Urothelium cell line (cell line): ENCODE data around the gene HIPK4.
"Not testable (repeated sequence)": the region's sequence is repeated elsewhere in the genome, so short reads cannot be mapped to it uniquely, and the experiment has no call there.

Experiments
- DNase-seq: peaks from one replicate; pipeline ENCODE4 v3.0.0; 2011; ENCODE audit warnings: low spot score, mixed read lengths
- FAIRE-seq: peaks from 2 replicates; lab custom pipeline; 2011; peaks lifted over from hg19 to GRCh38; lab: Jason Lieb, UNC

The HIPK4 gene, protein sequence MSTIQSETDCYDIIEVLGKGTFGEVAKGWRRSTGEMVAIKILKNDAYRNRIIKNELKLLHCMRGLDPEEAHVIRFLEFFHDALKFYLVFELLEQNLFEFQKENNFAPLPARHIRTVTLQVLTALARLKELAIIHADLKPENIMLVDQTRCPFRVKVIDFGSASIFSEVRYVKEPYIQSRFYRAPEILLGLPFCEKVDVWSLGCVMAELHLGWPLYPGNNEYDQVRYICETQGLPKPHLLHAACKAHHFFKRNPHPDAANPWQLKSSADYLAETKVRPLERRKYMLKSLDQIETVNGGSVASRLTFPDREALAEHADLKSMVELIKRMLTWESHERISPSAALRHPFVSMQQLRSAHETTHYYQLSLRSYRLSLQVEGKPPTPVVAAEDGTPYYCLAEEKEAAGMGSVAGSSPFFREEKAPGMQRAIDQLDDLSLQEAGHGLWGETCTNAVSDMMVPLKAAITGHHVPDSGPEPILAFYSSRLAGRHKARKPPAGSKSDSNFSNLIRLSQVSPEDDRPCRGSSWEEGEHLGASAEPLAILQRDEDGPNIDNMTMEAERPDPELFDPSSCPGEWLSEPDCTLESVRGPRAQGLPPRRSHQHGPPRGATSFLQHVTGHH

GRCh38 chr19:40390084-40390742 lies at the start of gene HIPK4:
HIPK4 (minus strand) TSS chr19:40390181; CDS start chr19:40389902, 279 bp downstream.
- no peak for DNase-seq
- no peak for FAIRE-seq

GRCh38 chr19:40438284-40438683 lies 48.3 kb upstream of the HIPK4 start:
- no peak for DNase-seq

DNA sequence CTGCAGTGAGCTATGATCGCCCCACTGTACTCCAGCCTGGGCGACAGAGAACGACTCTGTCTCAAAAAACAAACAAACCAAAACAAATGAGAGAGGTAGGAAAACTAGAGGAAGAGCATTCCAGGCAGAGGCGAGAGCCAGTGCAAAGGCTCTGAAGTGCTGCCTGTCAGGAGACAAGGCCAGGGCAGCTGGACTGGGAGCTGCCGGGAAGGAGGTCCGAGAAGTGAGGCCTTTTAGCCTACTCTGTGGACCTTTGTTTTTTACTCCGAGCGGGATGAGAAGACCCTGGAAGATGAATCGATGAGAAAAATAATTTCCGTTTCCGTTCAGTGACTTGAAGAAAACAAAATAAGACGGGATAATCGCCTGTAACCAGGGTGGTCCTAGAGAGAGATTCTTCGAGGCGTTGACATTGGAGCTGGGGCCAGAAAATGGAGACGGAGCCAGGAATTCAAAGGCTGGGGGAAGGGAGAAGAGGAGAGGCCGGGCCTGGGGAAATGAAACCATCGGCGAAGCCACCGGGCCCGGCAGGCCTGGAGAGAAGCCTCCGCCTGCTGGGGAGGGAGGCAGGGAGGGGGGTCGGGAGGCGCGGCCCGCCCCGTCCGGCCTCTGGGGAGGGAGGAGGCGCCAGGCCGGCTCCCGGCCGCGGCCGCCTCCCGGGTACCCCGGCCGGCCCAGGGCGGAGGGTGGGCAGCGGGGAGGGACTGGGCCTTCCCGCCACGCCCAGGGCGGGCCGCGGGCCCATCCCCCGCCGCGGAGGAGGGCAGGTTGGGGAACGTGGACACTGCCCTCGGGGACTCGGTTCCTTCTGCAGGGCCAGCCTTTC lies 43.6 kb upstream of the HIPK4 start:
- DNase-seq = peak; percentile 91
- no peak for FAIRE-seq

More at GRCh38 chr19:40438284-40438683, 48.3 kb upstream of the HIPK4 start:
- FAIRE-seq = no peak

- DNase-seq, FAIRE-seq: not testable (repeated sequence)
Measured at GRCh38 chr19:40432760-40433159, 42.8 kb upstream of the HIPK4 start.

DNA sequence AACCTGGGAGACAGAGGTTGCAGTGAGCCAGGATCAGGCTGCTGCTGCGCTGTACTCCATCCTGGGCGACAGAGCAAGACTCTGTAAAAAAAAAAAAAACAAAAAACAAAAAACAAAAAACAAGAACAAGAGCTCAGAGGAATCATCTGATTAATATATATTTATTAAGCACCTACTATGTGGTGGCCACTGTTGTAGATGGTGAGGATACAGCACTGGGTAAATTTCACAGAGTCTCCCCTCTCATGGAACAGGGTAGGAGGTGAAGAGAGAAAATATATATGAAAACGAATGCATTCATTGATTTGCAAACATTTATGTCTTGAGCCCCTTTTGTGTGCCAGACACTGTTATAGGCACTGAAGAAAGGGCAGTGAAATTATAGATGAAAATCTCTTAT lies 41.7 kb upstream of the HIPK4 start:
- DNase-seq (no peak), FAIRE-seq (no peak)

- FAIRE-seq, DNase-seq: not testable (repeated sequence)
Measured at GRCh38 chr19:40430242-40430641, 40.3 kb upstream of the HIPK4 start.

GRCh38 chr19:40428197-40428596 lies 38.2 kb upstream of the HIPK4 start:
- not testable (repeated sequence) for FAIRE-seq

GRCh38 chr19:40425450-40426287 lies 35.7 kb upstream of the HIPK4 start, which contains the start of gene SERTAD1:
SERTAD1 (minus strand) TSS chr19:40425992; CDS start chr19:40423546, 2,446 bp downstream.
- FAIRE-seq = peak; percentile 69
- peak; percentile 98 for DNase-seq

More at GRCh38 chr19:40428197-40428596, 38.2 kb upstream of the HIPK4 start:
- not testable (repeated sequence) for DNase-seq

- no peak for DNase-seq
- FAIRE-seq = no peak
Measured at GRCh38 chr19:40424637-40425449, 34.9 kb upstream of the HIPK4 start.

DNA sequence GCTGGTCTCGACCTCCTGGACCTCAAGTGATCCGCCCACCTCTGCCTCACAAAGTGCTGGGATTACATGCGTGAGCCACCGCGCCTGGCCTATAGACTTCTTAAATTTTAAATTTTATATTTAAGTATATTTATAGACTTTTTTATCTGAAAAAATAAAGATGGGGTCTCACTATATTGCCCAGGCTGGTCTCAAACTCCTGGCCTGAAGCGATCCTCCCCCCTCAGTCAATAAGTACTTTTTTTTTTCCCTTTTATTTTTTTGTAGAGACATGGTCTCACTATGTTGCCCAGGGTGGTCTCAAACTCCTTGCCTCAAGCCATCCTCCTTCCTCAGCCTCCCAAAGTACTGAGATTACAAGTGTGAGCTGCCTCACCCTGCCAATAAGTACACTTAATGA lies 34.0 kb upstream of the HIPK4 start:
- FAIRE-seq (no peak), DNase-seq (no peak)

GRCh38 chr19:40422748-40423566 lies 33.0 kb upstream of the HIPK4 start:
- no peak for DNase-seq
- FAIRE-seq = no peak

GRCh38 chr19:40421993-40422747 lies 32.2 kb upstream of the HIPK4 start:
- no peak for FAIRE-seq

GRCh38 chr19:40420766-40421765 lies 31.1 kb upstream of the HIPK4 start:
- DNase-seq = peak; percentile 89
- FAIRE-seq = peak; percentile 40

More at GRCh38 chr19:40421993-40422747, 32.2 kb upstream of the HIPK4 start:
- no peak for DNase-seq

- DNase-seq = no peak
- no peak for FAIRE-seq
Measured at GRCh38 chr19:40420451-40420765, 30.4 kb upstream of the HIPK4 start.

DNA sequence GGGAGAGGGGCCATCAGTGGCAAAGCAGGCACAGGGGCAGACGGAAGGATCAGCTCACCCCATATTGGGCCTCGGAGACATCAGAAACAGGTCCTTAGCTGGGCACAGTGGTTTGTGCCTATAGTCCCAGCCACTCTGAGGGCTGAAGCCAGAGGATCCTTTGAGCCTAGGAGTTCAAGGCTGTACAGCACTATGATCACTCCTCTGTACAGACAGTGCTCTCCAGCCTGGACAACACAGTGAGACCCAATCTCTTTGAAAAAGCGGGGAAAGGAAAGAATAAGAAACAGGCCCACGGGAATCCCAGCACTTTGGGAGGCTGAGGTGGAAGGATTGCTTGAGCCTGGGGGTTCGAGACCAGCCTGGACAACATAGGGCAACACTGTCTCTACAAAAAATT lies 29.8 kb upstream of the HIPK4 start:
- FAIRE-seq (no peak), DNase-seq (no peak)

DNA sequence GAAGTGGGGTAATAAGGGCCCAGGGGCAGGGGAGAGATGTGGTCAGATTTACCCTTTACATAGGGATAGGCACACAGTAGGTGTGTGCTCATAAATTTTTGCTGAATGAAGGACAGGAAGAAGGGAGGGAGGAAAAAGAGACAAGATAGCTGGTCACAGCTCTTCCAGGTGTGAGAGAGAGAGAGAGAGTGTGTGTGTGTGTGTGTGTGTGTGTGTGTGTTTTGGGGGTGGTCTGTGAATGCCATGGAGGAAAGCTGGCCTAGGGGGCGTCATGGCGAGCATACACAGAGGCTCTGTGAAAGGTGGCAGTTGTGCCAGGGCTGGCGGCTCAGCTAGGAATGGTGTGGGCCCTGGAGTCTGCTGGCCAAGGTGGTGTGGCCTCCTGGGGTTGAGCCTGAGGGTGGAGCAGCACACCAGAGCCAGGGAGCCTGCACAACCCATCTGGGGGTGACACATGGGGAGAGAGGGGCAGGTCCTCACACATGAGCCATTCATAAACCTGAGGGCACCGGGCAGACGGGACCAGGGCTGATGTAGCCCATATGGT lies 29.2 kb upstream of the HIPK4 start:
- DNase-seq (no peak), FAIRE-seq (no peak)
